Upper lobe of left lung (tissue), 4 donors: ENCODE results near the gene SCFD2.

Experiments
- EP300 ChIP-seq, 4 donors: sonication (generic); formaldehyde crosslinking; IDR thresholded peaks; one replicate each; pipeline ENCODE4 v1.5.1; 2017; ENCODE audit warnings: antibody characterized with exemption in 4 of 4, control low read depth in 2 of 4
- POLR2A ChIP-seq, 4 donors: fragments of 450-650 bp; IDR thresholded peaks; one replicate each; pipeline ENCODE4 v1.5.1; 2016 to 2017; ENCODE audit warnings: antibody characterized with exemption in 4 of 4, mild to moderate bottlenecking in 2 of 4
- POLR2AphosphoS5 ChIP-seq, 2 donors: sonication (generic); formaldehyde crosslinking; IDR thresholded peaks; one replicate each; pipeline ENCODE4 v1.5.1; 2017; ENCODE audit warnings: antibody characterized with exemption in 2 of 2
- TF ChIP-seq, protein P1 (sequence below), 6 experiments: fragments of 450-650 bp in 4 of 6; fragments of 200-600 bp in 2 of 6; sonication (generic) in 2 of 6; IDR thresholded peaks; one replicate each; pipeline ENCODE4 v1.5.1; 2016 to 2019; ENCODE audit warnings: antibody characterized with exemption in 6 of 6

DNA sequence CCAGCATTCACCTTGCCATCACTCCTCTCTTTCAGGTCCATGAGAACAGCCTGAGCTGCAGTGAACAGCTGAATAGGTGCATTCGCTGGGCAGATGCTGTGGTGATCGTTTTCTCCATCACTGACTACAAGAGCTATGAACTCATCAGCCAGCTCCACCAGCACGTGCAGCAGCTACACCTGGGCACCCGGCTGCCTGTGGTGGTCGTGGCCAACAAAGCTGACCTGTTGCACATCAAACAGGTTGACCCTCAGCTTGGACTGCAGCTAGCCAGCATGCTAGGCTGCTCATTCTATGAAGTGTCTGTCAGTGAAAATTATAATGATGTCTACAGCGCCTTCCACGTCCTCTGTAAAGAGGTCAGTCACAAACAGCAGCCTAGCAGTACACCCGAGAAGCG is 500.6 kb downstream of the SCFD2 start:
- TF ChIP-seq, protein P1, sequence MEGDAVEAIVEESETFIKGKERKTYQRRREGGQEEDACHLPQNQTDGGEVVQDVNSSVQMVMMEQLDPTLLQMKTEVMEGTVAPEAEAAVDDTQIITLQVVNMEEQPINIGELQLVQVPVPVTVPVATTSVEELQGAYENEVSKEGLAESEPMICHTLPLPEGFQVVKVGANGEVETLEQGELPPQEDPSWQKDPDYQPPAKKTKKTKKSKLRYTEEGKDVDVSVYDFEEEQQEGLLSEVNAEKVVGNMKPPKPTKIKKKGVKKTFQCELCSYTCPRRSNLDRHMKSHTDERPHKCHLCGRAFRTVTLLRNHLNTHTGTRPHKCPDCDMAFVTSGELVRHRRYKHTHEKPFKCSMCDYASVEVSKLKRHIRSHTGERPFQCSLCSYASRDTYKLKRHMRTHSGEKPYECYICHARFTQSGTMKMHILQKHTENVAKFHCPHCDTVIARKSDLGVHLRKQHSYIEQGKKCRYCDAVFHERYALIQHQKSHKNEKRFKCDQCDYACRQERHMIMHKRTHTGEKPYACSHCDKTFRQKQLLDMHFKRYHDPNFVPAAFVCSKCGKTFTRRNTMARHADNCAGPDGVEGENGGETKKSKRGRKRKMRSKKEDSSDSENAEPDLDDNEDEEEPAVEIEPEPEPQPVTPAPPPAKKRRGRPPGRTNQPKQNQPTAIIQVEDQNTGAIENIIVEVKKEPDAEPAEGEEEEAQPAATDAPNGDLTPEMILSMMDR (IDR thresholded peaks at IDR 0.05), result no peak
- TF ChIP-seq EP300 (IDR thresholded peaks at IDR 0.05) (no peak), POLR2A (IDR thresholded peaks at IDR 0.05) (no peak), POLR2AphosphoS5 (IDR thresholded peaks at IDR 0.05) (no peak)
